B cell (primary cell): ENCODE data around the gene TRPM6.

Source experiments
- EZH2 ChIP-seq: IDR thresholded peaks from 2 replicates; pipeline ENCODE4 v1.6.1; 2012; ENCODE audit warnings: borderline replicate concordance, low read depth, mild to moderate bottlenecking, moderate library complexity, low read length; ENCODE audit not compliant: insufficient read depth, poor library complexity, severe bottlenecking
- TF ChIP-seq, protein P1 (sequence below): fragments of 200-600 bp; IDR thresholded peaks from one replicate; pipeline ENCODE4 v1.8.0; 2022; ENCODE audit warnings: antibody characterized with exemption, mild to moderate bottlenecking

DNA sequence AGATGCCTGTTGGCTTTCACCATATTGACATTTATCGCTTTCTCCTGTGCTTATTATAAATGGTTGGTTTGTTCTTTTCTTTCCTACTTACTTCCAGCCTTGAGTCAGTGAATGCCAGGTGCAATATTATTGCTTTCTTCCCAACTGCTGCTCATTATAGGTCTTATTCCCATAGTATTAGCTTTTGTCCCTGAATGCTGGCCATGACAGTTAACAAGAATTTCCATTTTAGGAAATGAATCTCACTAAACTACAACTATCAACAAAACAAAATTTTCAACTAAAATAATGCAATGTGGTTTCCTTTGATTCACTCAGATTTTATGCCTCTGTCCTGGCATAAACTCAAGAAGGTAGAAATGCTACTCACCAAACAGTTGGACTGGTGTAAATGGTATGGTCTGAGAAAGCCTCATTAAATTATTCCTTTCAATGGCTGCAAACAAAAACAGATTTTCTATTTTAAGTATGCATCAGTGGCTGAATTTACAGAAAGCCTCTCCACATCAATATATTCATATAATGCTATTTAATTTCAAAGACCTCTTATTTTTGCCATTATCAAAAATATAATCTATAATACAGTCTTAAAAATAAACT is 145.4 kb downstream of the TRPM6 start:
- TF ChIP-seq, protein P1, sequence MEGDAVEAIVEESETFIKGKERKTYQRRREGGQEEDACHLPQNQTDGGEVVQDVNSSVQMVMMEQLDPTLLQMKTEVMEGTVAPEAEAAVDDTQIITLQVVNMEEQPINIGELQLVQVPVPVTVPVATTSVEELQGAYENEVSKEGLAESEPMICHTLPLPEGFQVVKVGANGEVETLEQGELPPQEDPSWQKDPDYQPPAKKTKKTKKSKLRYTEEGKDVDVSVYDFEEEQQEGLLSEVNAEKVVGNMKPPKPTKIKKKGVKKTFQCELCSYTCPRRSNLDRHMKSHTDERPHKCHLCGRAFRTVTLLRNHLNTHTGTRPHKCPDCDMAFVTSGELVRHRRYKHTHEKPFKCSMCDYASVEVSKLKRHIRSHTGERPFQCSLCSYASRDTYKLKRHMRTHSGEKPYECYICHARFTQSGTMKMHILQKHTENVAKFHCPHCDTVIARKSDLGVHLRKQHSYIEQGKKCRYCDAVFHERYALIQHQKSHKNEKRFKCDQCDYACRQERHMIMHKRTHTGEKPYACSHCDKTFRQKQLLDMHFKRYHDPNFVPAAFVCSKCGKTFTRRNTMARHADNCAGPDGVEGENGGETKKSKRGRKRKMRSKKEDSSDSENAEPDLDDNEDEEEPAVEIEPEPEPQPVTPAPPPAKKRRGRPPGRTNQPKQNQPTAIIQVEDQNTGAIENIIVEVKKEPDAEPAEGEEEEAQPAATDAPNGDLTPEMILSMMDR, result no peak
- TF ChIP-seq EZH2, result no peak
